Activated CD8-positive, alpha-beta memory T cell treated with anti-CD3 and anti-CD28 coated beads for 4 hours (primary cell): Measurements from ENCODE around the gene RCOR1.
"Not testable (repeated sequence)": the region's sequence is repeated elsewhere in the genome, so short reads cannot be mapped to it uniquely, and the experiment has no call there.

Experiments
- DNase-seq, 2 donors: peaks; one replicate each; pipeline ENCODE4 v3.0.0-alpha.2; 2020; ENCODE audit warnings: low read depth in 2 of 2

RCOR1 gene

DNA sequence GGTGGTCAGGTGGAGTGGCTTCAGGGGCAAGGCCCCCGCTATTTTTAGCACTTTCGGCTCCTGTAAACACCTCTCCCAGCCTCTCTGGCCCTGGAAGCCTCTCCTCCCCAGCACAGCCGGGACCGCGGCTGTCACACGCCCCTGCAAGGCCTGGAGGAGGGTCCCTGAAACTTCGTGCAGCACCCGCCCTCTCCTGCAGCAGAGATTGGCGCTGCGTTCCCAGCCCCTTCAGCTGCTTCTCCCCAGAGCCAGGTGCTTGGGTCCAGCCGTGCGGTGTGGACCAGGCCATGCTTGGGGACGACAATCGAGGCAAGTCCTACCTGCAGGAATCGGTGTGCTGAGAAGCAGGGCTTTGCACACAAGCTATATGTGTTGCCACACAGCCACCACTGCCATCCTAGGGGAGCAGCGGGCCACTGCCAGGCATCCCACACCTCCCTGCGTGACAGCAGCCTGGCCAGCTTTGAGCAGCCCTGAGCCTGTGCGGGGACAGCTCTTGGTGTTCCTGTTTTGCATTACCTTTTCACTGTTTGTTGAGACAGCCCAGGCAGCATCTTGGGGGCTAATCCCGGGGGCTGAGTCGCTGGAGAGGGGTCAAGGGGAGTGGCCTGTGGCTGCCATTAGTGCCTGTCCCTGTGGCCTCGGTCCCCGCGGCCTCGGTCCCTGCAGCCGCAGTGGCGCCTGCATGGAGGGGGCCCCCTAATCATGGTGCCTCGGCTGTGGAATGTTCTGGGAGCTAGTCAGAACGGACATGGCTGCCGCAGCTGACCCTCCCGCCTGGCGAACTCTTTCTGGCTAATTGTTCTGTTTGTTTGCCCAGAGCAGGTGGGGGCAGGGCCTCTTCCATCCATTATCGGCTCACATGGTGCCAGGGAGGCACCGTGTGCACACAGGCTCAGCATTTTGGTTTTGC is 157.2 kb downstream of the RCOR1 start:
- DNase-seq: no peak

DNA sequence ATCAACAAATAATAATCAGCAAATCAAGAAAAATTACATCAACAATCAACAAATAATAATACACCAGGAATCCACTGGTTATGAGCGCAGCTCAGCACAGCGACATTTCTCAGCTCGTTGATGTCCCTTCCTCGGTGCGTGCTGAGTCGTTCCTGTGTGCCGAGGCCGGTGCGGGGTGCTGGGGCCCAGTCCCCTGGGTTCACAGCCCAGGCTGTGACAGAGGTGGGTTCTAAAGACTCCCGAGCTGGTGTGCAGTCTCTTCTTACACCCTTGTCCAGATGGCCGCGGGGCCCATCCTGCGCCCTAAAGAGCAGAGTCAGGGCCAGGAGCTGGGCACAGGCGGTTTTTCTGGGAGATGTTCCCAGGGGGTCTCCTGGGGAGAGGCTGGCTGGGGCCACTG is 157.9 kb downstream of the RCOR1 start:
- no peak for DNase-seq

DNA sequence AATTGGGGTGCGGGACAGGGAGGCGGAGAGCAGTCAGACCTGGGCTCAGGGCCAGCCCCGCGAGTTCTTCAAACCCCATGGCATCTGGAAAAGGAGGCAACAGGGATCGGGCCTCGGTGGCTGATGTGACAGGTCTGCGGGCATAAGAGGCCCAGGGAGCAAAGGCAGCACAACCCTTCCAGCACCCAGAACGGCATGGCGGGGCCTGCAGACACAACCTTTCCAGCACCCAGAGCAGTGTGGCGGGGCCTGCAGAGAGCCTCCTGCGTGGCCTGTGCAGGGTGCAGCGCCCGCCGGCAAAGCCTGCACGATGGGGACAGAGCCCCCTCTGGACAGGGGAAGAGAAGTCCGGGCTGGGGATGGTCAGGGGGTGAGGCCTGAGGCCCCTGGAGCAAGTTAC is 158.6 kb downstream of the RCOR1 start:
- DNase-seq: no peak

DNA sequence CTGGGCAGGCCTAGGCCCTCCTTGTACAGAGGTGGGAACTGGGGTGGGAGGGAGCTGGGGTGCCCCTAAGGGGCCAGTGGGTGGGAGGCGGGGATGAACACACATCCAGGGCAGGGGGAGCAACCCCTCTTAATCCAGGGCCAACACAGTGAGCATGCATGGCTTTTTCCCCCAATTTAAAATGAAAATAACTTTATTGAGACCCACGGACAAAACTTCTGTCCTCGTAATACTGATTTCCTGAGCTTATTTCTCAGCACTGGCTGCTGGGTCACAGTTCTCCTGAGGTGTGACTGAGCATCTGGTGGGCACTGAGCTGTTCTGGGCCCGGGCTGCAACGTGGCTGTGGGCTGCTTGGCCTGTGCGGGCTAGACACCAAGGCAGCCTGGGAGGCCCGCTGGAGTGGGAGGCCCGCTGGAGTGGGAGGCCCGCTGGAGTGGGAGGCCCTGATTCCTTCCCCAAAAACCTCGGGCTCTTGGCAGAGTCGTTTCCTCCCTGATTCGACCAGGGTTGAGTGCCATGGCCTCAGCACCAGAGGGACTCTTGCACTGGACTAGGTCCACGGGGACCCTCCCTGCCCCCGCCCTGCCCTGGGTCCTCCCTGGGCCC is 159.9 kb downstream of the RCOR1 start:
- no peak for DNase-seq

DNA sequence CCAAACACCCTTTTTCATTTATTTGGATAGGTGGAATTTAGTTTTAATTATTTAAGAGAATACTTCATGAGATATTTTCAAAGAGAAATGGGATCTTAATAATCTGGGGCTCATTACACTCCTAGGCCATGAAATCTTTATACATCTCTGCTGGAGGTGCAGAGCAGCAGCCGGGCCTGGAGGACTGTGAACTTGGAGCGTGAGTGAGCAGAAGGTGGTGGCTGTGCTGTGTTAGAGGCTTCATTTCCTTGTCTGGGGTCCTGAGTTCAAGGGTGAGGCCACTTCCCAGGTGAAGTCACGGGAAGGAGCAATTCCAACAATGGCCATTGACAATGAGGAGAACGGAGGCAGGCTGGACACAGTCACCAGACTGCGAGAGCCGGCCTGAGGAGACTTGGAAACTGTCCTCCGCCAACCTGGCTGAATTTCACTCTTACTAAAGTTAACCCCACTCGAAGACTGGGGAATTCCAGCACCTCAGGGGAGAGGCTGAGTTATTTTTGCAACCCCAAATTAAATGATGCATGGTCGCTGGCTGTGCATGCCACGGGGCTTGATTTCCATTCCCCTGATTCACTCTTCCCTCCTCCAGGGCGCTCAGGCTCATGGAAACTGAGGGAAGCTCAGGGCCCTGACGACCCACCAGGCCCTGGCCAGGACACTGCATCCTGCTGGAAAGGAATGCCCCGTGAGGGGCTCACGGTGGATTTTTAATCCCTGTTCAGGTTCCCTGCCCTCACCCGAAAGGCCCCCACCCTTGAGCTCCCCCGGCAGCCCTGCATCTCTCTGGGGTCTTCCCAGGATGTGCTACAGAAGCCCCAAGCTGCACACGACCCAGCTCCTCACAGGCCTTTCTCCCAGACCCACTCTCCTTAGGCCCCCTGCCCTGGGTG is 162.2 kb downstream of the RCOR1 start:
- no peak for DNase-seq

DNA sequence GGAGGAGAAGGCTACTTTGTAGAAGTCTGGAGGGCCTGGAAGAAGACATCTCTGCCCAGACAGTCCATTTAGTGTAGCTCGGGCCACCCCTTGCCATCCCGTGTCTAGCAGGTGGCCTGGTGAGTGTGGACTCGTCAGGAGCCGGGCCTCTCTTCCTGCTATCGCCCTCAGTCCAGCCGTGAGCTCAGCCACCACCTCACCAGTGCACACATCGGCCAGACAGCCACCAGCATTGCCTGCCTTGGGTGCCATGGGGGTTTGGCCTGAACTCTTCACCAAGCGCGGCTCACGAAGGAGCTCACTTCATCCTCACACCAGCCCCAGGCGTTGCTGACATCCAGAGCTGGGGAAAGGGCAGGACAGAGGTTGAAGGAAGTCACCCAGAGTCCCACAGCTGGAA is 165.2 kb downstream of the RCOR1 start:
- no peak for DNase-seq

DNA sequence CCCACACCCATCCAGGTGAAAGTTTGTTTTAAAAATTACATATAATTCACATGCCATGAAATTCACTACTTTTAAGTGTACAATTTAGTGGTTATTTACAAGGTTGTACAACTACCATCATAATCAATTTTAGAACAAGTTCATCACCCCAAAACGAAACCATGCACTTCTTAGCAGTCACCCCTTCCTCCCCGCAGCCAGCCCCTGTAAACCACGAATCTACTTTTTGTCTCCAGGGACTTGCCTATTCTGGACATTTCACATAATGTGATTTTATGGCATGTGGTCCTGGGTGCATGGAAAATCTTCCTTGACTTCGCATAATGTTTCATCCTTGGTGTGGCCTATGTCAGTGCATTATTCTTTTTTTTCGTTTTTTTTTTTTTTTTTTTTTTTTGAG is 165.6 kb downstream of the RCOR1 start:
- DNase-seq: no peak

DNA sequence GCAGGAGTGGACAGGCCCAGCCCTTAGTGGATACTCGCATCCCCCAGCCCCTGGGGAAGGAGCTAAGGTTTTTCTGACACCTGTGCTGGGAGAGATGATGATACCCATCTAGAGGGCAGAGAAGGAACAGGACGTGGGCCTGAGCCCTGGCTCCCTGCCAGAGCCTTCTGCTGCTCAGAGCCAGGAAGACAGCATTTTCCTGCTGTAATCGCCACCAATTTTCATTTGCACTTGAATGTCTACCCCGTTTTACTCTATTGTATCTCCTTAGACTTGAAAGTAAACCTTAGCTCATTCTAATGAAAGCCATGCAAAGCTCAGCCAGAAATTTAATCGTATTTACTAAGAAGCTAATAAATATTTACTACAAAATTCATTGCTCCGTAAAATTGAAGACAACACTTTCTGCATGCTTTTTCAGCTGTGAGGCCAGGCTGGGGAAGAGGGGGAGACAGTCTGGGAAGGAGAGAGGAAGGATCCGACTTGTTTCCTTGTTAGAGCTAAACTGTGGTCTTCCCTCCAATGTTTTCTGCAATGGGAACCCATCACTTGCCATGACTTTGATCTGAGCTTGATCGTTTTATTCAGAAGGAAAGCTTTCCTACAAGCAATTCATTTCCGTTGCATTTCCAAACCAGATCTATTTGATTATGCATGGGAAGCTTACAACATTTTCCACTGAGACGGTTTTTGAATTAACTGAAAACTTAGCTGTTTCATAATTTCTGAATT is 167.2 kb downstream of the RCOR1 start:
- no peak for DNase-seq

DNA sequence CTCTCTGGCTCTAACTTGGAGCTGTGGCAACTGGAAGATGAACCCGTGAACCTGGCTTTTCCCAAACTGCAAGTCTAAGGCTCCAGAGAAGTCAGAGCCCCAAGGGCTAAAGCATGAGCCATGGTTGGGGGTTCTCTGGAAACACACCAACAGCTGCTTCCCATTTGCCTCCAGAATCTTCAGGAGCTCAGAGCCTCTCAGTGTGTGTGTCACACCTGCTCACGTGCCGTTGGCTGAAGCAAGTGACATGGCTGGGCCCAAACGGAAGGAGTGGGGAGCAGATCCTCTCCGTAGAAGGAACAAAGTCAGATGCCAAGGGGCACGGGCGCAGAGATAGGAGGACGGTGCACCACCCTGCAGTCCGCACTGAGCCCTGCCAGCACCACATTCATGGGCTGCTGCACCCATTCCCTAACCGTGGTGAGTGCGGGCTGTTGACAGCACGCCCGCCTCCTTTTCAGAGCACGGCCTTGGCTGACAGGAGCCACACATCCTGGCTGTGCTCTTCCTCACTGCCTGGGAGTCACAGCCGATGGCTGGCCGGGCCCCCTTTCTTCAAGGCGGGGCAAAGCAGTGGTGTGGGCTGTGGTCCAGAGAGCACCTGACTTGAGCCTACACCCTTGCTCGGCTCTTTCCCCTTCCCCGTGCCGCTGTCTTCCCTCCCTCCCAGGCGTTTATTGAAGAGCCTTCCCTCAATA is 168.2 kb downstream of the RCOR1 start:
- DNase-seq: no peak

DNA sequence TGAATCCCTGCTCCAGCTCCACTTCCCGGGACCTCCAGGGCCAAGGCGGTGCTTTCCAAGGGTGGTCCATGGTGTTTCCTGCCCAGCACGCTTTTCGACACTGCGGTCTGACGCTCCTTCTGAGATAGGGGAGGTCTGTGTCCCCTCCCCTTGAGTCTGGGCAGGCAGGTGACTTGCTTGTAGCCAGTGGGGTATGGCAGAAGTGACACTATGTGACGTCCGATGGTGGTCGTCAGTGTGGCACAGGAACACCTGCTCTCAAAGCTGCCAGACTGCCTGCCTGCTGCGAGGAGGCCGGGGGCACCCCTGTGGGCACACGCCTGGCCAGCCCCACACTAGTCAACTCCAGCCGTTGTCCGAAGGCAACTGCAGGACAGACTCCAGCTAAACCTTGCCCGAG is 168.8 kb downstream of the RCOR1 start:
- DNase-seq: no peak

DNA sequence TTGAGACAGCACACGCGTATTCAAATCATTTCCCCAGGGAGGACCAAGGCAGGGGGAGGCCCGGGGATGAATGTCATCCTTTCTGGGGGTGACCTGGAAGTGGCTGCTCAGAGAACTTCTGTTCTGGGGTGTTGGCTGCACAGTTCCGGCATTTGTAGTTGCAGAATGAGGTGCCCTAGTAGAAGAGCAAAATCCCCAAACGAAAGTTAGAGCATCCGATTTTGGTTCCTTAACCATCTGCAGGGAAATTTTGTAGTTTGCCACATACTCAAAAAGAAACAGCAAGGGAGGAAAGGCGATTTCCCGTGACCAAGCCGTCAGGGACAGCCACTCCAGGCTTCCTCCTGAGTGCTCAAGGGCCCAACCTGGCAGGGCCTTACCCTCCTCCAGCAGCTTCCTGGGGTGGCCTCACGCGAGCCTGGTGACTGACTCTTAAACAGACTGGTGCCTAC is 171.8 kb downstream of the RCOR1 start:
- DNase-seq: no peak

DNA sequence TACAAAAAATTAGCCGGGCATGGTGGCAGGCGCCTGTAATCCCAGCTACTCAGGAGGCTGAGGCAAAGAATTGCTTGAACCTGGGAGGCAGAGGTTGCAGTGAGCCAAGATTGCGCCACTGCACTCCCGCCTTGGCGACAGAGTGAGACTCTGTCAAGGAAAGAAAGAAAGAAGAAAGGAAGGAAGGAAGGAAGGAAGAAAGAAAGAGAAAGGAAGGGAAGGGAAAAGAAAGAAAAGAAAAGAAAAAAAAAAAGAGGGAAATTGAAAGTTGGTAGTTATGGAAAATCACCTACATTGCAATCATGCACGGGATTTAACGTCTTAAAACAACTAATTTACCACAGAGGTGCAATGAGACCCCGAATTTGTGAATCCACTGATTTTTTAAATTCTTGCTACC is 173.3 kb downstream of the RCOR1 start:
- DNase-seq: not testable (repeated sequence)

DNA sequence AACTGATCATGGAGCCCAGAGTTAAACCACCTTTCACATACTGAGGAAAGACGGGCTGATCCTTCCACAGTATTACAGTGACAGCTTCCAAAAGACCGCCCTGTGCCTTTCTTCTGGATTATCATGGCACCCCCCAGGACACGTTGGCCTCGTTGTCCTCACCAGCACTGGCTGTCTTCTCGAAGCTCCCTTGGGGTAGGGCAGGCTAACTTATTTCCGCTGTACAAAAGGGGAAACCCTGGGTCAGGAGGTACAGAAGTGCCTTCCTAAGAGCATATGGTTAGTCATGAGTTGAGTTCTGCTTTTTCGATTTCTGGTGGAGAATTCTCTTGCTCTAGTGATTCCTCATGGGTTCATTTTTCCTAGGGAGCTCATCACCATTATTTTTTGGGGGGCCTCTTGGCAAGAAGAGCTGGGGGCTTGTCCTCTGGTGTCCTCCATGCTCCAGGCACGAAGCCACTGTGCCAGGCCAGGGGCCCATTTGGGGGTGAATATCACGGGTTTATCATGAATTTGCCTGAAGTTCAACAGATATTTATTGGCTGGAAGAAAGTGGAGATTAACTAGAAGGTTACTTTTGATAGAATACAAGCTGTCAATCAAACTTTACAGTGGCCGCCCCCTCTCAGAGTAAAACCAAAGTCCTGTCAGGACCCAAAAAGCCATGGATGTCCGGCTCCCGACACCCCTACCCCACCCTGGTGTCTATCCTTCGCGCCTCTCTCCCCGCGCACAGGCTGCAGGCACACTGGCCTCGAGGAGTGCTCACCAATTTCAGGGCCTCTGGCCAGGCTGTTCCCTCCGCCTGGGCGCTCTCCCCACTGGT is 176.0 kb downstream of the RCOR1 start:
- no peak for DNase-seq

DNA sequence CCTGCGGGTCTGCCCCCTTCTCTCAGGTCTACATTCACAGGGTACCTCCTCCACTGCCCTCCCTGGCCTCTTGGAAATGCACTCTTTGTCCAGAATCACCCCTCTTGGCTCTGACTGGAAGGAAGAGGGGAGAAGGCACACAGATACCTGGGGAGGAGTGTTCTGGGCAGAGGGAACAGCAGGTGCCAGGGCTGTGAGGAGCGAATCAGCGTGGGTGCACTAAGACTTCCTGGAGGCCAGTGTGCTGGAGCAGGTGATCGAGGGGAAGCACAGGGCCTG is 176.5 kb downstream of the RCOR1 start:
- DNase-seq: no peak

DNA sequence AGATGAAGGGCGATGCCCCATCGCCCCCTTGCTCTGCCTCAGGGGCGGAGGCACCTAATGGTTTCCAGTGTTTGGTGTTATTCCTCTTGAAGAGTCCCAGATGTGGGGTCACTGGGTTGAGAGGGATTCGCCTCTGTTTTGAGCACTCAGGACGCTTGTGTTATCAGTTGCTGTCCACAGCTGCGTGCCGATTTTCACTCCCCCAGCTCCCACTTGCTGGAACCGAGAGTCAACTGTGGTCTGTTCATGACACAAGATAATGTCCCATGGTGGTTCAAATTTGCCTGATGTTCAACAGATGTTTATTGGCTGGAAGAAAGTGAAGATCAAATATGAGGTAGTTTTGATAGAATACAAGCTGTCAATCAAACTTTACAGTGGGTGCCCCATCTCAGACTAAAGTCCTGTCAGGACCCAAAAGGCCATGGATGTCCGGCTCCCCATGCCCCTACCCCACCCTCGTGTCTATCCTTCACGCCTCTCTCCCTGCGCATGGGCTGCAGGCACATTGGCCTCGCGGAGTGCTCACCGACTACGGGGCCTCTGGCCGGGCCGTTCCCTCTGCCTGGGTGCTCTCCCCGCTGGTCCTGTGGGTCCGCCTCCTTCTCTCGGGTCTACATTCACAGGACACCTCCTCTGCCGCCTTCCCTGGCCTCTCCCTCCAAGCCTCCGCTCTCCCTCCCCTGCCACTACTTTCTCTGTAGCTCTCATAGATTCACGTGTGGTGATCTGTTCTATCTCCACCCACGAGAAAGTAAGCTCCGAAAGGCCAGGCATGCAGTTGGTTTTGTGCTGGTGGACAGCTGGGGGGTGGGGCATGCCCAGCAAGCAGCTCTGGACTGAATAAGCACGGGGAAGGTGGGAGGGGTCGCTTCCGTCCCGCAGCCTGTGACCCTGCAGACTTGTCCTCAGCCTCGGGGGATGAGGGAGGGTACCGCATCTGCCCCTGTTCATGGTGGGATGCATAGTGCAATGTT is 178.0 kb downstream of the RCOR1 start:
- DNase-seq: no peak

DNA sequence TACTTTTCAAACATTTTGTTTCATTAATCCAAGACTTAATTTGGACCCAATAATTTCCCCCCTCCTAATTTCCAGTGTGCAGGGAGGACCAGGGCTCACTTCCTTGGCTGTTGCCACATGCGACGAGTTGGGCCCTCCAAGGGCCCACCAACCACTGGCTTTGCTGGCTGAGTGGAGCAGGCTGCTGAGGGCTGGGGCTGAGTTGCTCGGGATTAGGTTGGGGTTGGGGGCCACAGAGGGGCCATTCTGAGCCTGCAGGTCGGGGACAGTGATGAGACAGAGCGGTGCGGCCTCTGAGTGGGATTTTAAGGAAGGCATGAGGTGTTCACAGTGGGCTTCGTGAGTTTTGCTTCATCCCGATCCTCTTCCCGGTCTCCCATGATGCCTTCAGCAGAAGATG is 178.7 kb downstream of the RCOR1 start:
- no peak for DNase-seq

DNA sequence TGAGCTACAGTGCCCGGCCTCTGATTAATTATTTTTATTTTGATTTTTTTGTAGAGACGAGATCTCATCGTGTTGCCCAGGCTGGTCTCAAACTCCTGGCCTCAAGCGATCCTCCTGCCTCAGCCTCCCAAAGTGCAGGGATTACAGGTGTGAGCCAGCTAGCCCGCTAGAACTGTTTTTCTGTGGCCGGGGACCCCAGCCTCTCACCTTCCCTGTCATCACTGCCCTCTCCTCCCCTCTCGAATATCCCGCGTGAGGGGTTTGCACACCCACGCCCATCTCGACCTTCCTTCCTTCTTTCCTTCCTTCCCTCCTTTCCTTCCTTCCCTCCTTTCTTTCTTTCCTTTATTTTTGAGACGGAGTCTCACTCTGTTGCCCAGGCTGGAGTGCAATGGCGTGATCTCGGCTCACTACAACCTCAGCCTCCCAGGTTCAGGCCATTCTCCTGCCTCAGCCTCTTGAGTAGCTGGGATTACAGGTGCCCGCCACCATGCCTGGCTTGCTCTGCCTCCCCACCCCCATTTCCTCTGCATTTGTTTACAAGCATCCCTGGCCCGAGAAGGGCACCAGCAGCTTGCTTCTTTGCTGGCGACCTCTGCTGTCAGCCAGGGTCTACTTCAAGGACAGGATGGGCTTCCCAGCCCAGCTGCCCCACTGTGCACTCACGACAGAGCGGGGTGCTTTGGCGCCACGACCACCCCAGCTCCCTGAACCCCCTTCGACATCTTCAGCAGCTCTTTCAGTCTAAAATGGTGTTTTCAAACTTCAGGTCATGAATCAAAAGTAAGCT is 180.5 kb downstream of the RCOR1 start:
- DNase-seq: no peak

DNA sequence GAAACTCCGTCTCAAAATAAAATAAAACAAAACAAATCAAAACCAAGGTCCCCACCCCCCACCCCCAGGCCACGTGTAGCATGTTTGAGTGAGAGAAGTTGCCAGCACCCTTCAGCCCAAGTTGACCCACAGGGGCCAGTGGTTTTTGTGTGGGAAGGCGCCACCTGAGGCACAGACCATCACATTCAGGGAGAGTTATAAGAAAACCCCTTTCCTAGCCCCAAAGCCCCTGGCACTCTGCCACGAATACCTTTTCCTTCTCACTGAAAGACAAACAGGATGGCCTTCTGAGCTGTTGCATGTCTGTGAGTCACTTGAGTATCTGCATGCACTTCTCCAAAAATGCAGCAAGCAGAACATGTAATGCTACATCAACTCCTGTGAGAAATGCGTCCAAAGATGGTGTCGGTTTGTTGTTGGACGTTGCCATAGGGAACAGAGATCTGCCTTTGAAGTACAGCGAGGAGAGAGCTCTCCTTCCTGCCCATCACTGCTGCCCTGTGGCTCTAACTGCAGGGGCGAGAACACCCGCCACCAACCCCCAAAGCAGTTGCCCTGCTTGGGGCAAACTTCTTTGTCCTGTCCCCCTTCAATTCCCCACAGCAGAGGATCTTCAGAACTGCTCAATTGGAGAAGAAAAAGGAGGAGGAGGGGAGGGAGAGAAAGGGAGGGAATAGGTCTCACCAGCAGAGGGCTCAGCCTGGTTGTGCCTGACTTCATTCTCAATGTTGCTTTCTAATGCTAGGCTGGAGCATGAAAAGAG is 182.1 kb downstream of the RCOR1 start:
- peak in 1 of 2 donors; percentile 15 for DNase-seq
